T-helper 1 cell (primary cell): ENCODE measurements around the gene TVP23A.

Experiments
- DNase-seq, 5 donors: peaks; one replicate each; pipeline ENCODE4 v3.0.0-alpha.2; 2012 to 2020
- total RNA-seq, 4 donors: gene quantifications; one replicate each; lab custom pipeline; 2026; lab: John Stamatoyannopoulos, UW

The TVP23A gene
- total RNA-seq = 0 to 0.27 (median 0) reads per million in 4 donors

GRCh38 chr16:10817963-10818941 lies at the start of gene TVP23A:
TSS of gene TVP23A (minus strand) at chr16:10818794. CDS start at chr16:10818493, 301 bp downstream.
- no peak for DNase-seq

DNA sequence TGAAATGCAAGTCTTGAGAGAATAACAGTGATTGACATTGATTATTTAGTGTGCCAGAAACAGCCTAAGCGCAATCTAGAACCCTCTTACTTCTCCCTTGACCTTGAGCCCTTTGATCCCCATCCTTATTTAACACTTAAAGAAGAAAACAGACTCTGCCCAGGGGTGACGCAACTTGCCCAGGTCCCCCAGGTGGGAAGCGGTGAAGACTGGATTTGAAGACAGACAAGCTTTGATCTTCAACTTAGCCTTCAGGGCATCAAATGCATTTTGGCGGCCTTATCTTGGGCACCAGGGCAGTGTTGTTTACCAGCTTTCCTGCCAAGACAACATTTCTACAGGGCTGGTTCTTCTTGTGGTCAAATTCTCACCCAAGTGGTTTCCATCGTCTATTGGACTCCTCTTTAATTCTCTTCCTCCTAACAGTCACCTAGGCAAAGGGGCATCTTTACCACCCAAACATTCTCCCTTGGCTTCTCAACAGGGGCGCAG lies 49.6 kb upstream of the TVP23A start:
- no peak for DNase-seq

GRCh38 chr16:10867199-10867598 lies 48.6 kb upstream of the TVP23A start:
- DNase-seq = no peak

DNA sequence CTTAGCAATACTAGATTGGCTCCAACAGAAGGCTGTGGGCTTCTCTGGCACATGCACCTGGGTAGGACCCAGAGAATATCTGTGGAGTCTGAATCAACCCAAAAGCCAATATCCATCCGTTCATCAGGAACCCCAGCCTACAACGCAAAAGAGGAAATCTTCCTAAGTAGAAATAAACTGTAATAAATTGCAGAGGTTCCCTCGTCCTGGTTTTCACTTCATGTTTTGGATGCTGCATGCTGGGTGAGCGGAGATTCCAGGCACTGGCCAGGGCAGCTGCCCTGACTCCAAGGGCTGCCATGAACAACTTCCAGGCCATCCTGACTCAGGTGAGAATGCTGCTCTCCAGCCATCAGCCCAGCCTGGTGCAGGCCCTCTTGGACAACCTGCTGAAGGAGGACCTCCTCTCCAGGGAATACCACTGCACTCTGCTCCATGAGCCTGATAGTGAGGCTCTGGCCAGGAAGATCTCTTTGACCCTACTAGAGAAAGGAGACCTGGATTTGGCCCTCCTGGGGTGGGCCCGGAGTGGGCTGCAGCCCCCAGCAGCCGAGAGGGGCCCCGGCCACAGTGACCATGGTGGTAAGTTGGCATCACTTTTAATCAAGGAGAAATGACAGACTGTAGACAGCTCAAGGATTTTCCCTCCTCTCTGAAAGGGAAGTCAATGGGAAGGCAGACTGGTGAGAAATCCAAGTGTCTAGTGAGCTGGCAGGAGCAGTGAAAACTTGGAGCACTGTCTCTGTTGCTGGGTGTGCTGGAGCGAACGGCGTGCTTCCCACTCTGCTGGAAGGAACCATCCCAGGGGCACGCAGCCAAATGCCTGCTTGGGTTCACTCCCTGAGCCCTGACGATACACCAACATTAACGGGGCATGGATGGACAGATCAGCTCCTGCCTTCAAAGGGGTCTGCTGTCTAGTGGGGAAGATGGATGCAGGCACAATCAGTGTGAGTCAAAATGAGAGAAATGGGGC lies 47.7 kb upstream of the TVP23A start:
- no peak for DNase-seq

DNA sequence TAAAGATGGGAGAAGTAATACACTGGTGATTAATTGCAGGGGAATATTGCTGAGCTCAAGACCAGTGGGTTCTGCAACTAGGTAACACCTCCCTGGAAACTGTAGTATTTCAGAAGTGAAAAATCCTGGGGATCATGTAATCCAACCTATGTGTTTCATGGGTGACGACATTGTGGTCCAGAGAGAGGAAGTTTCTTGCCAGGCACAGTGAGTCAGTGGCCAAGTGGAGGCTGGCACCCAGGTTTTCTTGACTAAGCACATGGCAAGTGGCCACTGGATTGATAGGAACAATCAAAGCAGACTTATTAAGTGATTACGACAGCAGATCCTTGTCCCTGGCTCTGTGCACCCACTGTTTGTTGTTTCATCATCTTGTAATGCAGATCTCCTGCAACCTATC lies 43.8 kb upstream of the TVP23A start:
- DNase-seq = peak in 1 of 5 donors; percentile 39

DNA sequence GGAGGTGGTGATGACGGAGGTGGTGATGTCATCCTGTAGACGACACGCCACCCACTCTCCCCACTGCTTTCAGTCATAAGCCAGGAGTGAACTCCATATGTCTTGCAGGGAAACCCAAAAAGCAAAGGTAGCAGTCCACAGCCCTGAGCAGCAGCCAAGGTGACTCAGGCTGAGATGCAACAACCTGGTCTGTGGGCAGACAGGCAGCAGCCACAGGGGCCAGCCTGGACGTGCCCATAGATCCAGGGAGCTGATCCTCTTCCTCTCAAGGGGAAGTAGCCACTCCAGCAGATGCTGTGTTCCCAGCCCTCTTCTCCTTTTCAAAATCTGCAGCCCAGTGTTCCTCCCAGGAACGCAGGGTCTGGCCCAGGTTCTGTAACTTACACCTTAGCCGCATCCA lies 41.1 kb upstream of the TVP23A start:
- DNase-seq = no peak

DNA sequence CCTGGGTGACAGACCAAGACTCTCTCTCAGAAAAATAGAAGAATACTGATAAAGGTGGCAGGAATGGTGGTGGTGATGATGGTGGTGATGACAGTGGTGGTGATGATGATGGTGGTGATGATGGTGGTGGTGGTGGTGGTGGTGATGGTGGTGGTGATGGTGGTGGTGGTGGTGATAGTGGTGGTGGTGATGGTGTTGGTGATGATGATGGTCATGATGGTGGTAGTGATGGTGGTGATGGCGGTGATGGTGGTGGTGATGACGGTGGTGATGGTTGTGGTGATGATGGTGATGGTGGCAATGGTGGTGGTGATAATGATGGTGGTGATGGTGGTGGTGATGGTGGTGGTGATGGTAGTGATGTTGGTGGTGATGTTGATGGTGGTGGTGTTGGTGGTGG lies 40.4 kb upstream of the TVP23A start:
- no peak for DNase-seq

DNA sequence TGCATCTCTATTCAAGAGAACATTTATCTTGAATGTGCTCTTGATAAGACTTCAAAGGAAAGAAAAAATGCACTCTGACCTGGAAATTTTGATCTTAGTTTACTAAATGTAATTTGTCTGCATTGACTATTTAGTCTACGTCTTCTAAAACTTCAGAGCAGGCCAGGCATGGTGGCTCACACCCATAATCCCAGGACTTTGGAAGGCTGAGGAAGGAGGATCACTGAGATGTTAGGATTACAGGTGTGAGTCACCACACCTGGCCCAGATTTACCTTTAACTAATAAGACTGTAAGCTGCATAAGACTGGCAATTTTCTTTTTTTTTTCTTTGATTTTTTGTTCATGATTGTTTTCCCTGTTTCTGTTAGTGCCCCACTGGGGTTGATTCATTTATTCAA lies 39.6 kb upstream of the TVP23A start:
- no peak for DNase-seq

DNA sequence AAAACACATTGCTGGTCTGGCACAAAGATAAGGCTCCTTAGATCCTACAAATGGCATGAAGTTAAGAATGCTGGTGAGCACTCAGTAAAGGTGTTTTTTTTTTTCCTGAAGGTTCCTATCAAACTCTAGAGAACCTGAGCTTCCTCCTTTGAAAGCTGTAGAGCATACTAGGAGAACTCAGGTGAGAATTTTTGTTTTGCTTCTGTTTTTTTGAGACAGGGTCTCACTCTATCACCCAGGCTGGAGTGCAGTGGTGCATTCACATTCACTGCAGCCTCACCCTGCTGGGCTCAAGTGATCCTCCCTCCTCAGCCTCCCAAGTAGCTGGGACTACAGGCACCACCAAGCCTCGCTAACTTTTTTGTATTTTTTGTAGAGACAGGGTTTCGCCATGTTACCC lies 37.4 kb upstream of the TVP23A start:
- no peak for DNase-seq

DNA sequence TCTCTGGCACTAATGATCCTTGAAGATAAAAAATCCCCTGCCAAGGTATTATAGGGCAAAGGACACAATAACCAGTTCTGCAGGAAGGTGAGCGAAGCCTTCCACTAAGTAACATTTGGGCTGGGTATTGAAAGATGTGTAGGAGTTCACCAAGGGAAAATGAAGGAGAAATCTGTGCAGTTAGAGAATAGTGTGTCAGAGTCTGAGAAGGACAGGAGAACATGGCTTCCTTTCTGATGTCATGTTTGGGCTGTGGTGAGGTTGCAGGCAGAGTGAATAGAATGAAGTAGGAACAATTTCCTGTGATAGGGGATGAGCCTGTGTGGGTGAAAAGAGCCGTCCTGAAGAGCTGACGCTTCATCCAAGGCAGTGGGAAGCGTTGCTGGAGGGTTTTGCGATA lies 34.4 kb upstream of the TVP23A start:
- DNase-seq = peak in 1 of 5 donors; percentile 32

- DNase-seq = no peak
Observed at GRCh38 chr16:10852286-10852685, 33.7 kb upstream of the TVP23A start.

DNA sequence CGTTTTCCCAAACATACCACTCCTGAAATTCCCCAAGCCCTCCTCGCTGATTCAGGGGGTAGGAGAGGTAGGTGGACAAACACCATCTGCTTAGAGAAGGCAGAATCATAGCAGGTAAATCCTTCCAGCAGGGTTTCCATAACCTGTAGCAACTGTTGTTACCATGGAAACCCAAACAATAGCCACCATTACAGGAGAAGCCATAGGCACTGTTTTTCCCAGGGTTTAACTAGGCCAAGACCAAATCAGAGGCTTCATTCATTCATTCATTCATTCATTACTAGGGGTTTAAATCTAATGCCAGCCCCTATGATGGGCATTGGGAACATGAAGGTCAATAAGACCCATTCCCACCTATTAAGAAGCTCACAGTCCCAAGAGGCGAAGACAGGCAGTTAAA lies 32.9 kb upstream of the TVP23A start:
- DNase-seq = no peak

GRCh38 chr16:10850478-10850850 lies 31.9 kb upstream of the TVP23A start:
- no peak for DNase-seq

- DNase-seq = no peak
Observed at GRCh38 chr16:10849736-10850477, 31.3 kb upstream of the TVP23A start.

DNA sequence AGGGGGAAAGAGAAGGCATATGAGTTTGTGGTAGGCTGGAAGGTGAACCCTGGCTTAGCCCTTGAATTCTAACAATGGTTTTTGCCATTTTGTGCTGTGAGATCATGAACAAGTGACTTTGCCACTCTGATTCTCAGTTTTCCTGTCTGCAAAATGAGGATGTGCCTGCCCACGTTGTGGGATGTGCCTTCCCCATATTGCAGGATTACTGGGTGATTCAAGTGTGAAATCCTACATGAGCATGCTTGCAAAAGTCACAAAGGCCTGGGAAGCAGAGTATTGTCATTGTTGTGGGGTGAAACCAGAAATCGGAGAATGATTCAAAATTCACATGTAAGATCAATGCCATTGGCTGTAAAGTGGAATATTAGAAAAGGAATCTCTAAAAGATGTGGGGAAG lies 28.6 kb upstream of the TVP23A start:
- no peak for DNase-seq

- no peak for DNase-seq
Observed at GRCh38 chr16:10846213-10846998, 27.8 kb upstream of the TVP23A start.

- DNase-seq = no peak
Observed at GRCh38 chr16:10840703-10841102, 22.1 kb upstream of the TVP23A start.

DNA sequence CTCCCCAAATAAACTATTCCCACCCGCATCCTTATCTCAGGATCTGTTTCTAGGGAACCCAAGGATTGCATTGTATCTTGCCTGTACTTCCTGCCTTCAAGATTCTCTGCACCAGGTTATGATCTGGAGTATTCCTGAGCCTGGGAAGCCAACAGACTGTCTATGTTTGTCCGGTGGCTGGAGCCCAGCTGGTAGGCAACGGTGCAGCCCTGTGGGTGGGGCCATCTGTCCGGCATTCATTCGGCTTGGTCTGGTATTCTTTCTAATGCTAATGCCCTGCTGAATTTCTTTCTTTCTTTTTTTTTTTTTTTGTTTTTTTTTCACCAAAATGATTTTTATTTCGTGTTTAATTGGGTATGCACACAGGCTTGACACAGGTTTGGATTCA lies 20.7 kb upstream of the TVP23A start:
- DNase-seq = no peak

- no peak for DNase-seq
Observed at GRCh38 chr16:10838621-10839278, 20.2 kb upstream of the TVP23A start.

GRCh38 chr16:10836174-10836853 lies 17.7 kb upstream of the TVP23A start:
- no peak for DNase-seq
